Adrenal gland (tissue), 5 donors: ENCODE data around the gene ITPKB.

ENCODE experiments used
- POLR2A ChIP-seq, 2 donors: fragments of 450-650 bp; IDR thresholded peaks; one replicate each; pipeline ENCODE4 v1.6.1; 2017; ENCODE audit warnings: antibody characterized with exemption in 2 of 2, mild to moderate bottlenecking in 2 of 2, moderate library complexity in 1 of 2
- TF ChIP-seq, protein P1 (sequence below), 6 experiments: fragments of 450-650 bp in 4 of 6; fragments of 200-600 bp in 2 of 6; sonication (generic) in 1 of 6; IDR thresholded peaks; 1 replicate in 5 of 6; 2 replicates in 1 of 6; pipeline versions ENCODE4 v1.5.1 to v1.8.0; 2016 to 2021; ENCODE audit warnings: antibody characterized with exemption in 6 of 6, mild to moderate bottlenecking in 2 of 6, moderate library complexity in 1 of 6
- donor health status: DM: no; HTN: no; CAD: no.

DNA sequence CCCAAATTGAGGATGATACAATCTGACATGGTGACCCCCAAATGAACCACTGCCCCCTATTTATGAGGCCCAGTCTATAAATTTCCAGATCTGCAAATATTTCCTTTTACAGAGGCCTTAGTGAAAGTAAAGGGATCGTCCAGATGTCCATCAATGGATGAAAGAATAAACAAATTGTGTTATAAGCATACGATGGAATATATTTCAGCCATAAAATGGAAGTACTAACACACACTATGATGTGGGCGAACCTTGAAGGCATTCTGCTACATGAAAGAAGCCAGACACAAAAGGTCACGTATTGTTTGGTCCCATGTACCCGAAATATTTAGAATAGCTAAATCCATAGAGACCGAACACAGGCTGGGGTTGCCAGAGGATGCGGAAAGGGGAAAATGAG lies 48.6 kb upstream of the ITPKB start:
- TF ChIP-seq POLR2A (IDR thresholded peaks at IDR 0.05) = no peak
- TF ChIP-seq, protein P1, sequence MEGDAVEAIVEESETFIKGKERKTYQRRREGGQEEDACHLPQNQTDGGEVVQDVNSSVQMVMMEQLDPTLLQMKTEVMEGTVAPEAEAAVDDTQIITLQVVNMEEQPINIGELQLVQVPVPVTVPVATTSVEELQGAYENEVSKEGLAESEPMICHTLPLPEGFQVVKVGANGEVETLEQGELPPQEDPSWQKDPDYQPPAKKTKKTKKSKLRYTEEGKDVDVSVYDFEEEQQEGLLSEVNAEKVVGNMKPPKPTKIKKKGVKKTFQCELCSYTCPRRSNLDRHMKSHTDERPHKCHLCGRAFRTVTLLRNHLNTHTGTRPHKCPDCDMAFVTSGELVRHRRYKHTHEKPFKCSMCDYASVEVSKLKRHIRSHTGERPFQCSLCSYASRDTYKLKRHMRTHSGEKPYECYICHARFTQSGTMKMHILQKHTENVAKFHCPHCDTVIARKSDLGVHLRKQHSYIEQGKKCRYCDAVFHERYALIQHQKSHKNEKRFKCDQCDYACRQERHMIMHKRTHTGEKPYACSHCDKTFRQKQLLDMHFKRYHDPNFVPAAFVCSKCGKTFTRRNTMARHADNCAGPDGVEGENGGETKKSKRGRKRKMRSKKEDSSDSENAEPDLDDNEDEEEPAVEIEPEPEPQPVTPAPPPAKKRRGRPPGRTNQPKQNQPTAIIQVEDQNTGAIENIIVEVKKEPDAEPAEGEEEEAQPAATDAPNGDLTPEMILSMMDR (IDR thresholded peaks at IDR 0.05) = no peak
